GM19023 (cell line): Measurements from ENCODE around the gene SLC35D1.
A peak's percentile ranks its signal among the peaks of the same experiment; 100 is the strongest.

ENCODE experiments used
- ATAC-seq: cut with Tn5 transposase; IDR thresholded peaks from one replicate; pipeline ENCODE4 v1.9.1; 2021; ENCODE audit warnings: mild to moderate bottlenecking, moderate library complexity; ENCODE audit not compliant: unreplicated experiment

SLC35D1 gene

DNA sequence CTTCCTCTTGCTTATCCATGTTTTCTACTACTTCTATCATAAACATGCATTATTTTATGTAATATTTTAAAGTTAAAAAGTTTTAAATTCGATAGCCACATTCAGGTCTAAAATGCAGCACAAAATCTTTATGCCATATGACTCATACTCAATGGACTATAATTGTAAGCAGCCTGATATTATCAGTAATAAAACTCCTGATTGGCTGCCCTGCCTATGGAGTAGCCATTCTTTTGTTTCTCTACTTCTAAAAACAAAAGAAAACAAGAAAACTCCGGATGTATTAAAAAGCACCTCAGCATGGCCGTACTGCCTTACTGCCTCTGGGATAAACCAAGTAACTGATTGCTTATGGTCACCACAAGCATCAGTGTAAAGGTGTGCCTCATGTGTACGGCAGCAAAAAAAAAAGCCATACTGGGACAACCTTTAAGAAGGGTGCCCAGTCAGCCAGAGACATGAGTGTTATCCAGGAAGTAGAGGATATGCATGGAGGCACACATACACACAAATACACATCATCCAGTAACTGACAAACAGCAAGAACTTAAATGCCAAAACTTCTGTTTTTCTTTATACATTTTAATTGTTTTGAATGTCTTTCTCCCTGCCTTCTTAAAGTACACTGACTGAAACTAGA is 9.2 kb downstream of the SLC35D1 start:
- ATAC-seq: no peak

DNA sequence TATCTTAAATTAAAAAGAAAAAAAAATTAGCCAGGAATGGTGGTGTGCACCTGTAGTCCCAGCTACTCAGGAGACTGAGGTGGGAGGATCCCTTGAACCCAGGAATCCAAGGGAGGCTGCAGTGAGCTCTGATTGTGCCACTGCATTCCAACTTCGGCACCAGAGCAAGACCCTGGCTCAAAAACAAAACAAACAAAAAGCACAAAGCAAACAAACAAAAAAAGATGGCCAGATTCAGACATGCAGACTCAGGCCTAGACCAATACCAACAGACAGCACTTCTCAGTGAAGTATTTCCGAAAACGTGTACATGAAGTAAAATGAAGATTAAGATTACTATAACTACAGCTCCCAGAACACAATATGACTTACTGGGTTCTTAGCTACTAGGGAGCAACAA is 10.6 kb downstream of the SLC35D1 start:
- ATAC-seq: no peak

DNA sequence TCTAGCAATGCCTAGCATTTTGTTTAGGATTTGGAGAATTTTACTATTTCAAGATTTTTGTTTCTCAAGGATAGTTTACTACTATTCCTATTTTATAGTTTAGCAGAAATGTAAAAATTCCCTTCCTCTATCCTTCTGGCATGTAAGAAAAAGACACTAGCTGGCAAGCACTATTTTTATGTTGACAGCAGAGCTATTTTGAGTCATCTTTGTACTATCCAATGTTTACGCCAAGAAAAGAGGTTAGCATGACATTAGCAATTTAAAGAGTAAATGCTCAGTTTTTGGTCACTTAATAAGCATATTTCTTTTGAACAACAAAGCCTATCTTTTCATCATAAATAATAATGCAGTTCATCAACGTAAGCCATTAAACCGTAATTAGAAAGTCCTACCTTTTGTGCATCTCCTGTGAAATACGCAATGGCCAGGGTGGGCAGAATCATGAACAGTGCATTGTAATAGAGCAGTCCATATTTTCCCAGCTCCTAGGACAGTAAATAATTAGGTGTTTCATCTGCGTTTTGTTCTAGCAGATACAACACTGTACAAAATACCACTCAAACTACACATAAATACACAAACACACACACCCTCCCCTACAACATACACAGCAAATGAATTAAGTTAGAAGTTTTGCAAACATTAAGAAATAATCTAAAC is 12.0 kb downstream of the SLC35D1 start:
- no peak for ATAC-seq

DNA sequence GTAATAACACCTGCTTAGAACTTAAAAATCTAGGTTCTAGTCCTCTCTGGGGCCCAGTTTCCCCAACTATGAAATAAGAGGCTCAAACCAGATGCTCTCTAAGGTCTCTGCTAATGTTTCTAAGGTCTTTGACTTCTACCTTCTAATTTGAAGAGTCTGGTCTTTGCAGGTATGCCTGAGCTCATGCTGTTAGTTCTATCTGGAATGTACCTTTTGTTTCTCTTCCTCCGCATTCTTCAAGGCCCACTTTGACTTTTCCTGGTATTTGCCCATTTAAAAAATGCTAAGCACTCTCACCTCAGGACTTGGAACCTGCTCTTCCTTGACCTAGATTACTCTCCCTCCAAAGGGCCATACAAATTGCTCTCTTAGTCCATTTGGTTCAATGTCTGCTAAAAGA is 13.5 kb downstream of the SLC35D1 start:
- ATAC-seq: no peak

DNA sequence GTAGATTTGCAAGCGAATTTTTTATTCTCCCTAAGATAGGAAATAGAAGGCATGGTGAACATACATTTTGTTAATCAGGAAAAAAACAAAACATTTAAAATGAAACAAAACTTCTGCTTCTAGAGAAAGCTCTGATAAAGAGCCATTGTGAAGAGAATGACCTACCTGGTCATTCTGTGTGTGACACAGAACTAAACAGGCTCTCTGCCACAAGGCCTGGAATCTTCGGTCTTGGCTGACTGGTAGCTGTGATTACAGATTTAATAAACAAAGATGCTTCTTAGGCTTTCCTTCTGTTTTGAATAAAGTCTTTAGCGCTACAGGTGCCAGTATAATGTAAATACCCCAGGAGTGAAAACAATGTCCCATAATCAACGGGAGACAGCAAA is 22.1 kb downstream of the SLC35D1 start:
- ATAC-seq: no peak

DNA sequence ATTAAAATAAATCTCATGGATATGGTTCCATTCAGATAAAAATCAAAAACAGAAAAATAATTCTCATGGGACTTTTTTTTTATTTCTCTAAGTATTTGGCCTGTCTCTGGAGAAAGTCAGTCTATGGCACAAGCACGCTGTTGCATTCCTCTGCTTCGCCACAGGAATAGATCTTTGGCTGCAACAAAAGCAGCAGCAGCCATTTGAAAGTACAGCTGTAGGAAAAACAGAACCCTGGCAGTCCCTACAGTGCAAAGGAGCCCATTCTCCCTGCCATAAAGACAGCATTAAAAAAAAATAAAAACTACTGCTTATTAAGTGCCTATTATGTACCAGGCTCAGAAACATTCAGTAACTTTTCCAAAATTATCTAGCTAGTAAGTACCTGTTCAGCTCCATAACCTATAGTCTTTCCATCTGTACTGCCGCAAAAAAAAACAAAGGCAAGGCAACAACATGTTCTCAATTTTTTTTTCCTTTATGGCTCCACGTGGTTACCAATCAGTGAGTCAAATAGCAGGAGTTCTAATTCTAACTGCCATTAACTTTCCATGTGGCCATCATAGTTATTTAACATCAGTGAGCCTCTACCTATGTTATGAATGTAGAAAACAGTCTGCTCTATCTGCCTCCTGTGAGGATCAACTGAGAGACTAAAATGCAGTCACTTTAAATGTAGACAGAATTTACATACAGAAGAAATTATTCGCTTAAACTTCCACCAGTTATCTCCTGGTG is 22.7 kb downstream of the SLC35D1 start:
- ATAC-seq: no peak

DNA sequence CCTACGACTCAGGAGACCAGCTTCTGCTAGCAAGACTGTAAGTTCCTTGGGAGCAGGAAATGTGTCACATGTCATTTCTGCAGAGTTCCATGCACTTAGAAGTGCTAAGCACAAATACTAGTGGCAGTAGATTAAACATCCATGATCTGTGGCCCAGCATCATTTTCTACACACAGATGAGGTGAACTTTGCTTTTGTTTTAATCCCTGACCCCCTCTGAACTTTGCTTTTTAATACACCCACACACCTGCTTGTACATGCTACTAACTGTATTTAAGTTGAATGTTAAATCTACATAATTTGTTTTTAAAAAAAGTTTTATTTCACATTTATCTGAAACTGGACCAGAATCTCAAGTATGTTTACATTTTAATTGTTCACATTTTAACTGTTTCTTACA is 24.5 kb downstream of the SLC35D1 start:
- no peak for ATAC-seq

DNA sequence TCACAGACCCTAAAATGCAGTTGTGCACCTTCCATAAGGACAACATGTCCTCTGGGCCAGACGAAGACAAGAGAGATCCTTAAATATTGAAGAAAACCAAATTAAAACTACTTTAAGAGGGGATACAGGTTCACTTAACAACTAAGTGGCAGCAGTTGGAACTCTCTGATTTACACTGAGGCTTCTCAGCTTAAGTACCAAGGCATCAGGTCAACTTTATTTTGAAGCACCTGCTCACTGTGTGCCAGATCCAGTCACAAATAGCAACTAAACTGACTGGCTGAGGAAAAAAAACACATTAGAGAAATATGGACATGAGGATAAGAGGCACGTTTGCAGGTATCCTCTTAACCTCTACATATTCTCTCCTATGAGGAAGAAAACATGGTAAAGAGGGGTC is 33.2 kb downstream of the SLC35D1 start:
- no peak for ATAC-seq

DNA sequence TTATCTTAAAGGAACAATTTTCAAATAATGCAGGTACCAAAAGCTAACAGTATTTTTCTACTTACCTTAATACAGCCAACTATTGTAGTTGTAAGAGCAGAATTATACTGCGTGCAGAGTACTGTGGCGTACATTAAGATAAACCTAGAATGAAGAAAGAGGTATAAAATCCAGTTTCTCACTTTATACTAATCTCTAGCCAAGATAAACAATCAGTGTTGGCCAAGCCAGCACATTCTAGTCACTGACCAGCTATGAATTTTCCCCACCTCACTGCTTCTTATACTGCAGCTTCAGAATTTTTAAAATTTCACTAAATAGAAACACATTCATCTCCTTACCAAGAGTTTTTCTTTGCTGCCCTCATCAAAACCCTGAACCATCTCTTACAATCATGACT is 33.6 kb downstream of the SLC35D1 start:
- no peak for ATAC-seq

DNA sequence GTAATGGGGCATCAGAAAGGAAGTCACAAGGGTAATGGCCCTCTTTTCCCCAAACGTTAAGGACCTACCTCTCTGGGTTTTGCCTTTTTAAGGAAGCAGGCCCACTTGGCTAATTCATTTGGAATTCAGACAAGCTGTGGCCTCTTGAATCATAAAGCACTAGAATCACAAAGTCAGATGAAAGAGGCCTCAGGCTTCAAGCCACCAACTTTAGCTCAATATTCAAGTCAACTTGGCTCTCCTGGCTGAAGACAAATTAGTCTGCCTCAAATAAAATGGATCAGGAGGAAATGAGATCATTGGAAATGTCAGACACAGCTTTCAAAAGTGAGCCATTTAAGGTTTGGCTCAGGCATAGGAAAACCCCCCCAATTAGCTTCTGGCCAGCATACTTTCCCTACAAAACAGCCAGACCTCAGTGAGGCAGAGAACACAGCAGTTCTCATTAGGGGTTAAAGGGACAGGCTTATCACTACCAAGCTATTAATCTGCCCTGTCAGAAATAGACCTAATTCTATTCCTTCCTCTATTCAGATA is 34.3 kb downstream of the SLC35D1 start:
- ATAC-seq: no peak

DNA sequence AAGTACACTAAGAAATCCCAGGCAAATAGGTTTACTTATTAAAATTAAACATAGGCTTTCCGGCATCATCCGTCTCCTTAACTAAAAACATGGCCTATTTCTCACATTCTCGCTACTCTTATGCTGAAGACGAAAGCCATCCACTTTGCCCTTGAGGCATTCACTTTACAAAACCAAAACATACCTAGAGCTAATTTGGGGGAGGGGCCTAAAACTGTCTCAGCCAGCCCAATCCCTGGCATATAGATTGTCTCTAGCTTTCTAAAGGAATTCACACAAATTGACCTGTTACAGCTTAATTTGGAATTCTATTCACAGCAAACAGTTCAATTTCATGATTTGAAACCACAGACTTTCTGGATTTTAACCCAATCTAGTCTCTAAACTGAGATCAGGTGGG is 34.8 kb downstream of the SLC35D1 start:
- ATAC-seq: no peak

DNA sequence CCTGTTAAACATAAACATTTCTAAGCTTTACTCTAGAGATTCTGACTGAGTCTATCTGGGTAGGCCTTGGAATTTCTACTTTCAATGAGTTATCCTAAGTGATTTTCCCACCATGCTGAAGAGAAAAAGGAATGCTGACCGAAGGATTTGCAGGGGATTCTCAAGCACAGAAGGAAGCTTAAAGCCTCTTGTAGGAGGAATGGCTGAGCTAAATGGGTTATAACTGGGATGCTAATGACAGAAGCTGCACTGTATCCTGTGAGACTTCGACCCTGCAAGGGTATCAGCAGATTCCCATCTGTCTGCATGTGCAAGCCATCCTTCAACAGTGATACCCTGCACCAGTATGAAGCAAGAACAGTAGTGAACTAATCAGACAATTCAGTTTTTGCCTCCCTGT is 35.4 kb downstream of the SLC35D1 start:
- ATAC-seq: no peak

DNA sequence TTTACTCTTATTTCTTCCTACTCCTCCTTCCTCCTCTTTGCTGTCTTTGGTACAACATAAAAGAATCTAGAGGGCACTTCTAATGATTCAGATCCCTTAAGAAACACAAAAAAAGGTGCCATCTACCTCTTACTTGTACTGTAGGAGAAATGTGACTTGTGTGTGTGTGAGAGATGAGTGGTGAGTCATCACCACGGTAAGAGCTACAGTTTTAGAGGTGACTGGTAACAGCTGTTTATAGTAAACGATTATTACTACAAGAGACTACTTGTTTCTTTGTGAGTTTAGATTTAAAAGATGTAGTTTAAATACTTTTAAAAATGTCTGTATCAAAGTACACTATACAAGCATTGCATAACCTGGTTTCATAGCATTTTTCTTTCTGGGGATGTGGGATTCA is 40.4 kb downstream of the SLC35D1 start:
- no peak for ATAC-seq

DNA sequence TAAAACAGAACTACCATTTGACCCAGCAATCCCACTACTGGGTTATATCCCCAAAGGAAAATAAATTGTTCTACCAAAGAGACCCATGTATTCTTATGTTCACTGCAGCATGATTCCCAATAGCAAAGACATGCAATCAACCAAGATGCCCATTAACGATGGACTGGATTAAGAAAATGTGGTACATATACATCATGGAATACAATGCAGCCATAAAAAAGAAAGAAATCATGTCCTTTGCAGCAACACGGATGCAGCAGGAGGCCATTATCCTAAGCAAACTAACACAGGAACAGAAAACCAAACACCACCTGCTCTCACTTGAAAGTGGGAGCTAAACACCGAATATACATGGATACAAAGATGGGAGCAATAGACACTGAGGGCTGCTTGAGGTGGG is 44.2 kb downstream of the SLC35D1 start:
- no peak for ATAC-seq

DNA sequence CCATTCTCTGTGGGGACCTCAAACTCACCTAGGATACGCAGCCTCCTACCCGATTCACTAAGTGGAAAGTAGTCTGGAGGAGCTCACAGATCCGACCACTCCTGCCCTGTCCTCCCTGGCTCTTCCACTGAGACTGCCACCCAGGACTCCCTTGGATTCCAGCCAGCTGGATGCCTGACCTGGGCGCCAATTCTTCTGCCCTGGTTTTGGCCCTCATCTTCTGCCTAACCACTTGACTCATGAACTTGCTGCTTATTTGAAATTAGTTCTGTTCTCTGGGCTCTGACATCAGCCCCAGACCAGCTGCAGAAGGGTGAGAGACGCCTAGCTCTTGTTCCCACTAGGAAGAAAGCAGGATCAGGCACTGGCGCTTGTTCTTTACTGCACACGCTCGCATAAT is 48.9 kb downstream of the SLC35D1 start:
- no peak for ATAC-seq

DNA sequence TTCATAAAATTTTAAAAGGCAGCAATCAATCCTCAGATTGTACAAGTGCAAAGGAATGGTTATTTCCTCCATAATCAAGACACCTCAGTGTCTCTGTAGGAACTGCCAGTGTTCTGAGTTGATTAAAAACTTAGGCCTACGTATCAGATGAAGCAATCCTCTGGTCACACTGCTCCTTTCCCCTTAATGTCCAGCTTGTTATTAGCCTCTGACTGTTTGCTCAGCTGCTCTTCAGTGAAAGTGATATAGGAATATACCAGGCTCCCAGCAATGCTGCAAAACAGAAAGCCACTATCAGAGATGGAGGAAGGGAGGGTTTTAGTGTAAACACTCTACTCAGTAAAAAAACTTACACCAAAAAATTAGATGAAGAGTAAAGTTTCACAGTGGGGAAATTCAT is 49.8 kb downstream of the SLC35D1 start:
- no peak for ATAC-seq

DNA sequence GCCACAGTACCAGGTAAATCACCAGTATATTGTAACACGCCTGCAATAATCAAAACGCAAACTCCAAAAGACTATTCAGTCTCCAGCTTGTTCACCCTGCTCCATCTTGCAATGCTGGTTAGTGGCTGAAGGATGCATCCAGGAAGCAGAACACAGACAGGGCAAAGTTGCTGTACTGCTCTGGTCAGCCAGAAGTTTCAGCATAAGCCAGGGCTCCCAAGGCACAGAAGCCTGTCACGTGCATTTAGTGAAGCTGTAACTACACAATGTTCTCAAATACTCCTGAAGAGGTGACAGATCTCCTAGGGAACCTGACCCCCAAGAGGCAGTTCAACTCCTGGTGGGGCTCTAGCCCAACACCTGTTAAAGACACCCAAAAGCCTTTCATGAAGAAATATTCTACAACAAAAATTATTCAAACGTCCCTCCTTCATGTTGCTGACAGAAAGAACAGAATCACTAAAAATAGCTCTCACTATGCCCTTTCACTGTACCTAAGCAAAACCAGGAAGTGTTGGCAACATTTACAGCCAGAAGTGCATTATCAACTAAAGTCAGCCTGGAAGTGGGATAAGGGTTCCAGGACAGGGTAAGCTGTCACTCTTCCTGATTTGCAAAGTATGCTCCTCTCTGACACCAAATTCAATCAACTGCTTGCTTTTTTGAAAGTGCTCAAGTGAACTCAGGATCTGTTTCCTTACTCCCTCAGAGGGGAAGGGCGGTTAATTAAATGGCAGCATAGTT is 52.1 kb downstream of the SLC35D1 start:
- ATAC-seq: no peak

DNA sequence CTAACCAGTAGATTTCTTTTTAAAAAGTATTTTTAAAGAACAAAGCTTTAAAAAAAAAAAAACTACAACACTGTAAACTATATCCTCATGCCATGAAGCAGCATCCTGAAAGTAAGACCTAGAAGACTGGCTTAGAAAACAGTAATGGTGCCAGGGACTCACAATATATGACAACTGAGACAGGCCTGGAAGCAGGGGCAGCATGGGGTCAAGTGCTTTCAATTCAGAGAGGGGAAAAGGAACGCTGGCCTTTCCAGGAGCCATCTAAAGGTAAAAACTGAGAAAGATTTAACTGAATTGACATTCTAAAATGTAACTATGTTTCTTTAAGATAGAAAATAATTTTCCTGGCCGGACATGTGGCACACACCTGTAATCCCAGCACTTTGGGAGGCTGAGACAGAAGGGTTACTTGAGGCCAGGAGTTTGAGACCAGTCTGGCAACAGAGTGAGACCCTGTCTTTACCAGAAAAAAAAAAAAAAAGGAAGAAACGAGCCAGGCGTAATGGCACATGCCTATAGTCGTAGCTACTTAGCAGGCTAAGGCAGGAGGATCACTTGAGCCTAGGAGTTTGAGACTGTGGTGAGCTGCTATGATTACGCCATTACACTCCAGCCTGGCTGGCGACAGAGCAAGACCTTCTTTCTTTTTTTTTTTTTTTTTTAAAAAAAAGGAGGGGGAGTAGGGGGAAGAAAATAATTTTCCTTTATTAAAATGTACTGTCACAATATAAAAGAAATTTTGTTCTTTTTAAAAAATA is 54.1 kb downstream of the SLC35D1 start:
- no peak for ATAC-seq

DNA sequence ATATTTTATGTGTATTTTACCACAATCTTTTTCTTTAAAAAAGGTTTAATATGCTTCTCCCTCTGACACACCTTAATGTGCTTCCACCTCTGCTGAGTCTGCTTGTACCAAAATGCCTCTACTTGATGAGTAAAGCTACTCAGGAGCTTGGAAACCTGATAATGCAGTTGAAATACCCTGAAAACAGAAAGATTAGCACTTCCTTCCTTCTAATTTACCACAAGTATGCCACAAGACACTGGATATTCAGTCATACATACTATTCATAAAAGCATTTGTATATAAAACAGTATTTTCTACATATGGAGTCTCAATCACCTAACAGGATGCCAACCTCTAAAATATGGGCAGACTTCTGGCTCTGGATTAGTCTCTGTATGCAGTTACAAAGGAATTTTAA is 55.0 kb downstream of the SLC35D1 start:
- no peak for ATAC-seq

DNA sequence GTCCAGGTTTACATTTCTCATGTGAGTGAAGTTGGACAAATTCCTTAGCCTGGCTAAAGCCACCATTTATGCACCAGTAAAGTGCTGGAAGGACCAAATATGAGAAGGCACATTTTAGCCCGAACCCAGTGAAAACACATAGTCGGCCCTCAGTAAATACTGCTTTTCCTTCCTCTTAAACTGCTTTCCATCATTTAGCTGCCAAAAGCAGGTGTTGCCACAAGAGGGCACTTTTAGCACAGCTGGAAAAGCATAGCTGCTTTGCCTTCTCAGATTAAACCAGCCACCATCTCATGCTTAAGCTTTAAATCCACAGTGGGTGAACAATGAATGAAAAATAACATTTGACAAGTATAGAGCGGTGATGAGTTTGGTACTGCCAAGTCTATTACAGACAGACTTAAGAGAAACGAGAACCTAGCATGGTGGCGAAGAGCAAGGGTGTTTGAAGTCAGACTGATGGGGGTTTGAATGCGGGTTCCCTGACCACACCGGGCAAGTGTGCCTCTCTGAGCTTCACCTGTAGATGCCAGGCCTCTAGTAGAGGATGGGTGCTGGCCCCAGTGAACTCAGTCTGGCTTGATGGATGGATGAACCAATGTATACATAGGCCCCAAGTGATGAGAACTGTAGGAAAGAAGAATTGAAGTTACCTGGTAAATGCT is 57.8 kb downstream of the SLC35D1 start:
- ATAC-seq: peak; percentile 73
